Activated CD8-positive, alpha-beta memory T cell treated with anti-CD3 and anti-CD28 coated beads, Interleukin-2, amount 50 U/mL, for 4 hours (primary cell): ENCODE data around the gene PTPRD.

ENCODE experiments used
- DNase-seq: peaks from one replicate; pipeline ENCODE4 v3.0.0-alpha.2; 2020

Gene PTPRD

DNA sequence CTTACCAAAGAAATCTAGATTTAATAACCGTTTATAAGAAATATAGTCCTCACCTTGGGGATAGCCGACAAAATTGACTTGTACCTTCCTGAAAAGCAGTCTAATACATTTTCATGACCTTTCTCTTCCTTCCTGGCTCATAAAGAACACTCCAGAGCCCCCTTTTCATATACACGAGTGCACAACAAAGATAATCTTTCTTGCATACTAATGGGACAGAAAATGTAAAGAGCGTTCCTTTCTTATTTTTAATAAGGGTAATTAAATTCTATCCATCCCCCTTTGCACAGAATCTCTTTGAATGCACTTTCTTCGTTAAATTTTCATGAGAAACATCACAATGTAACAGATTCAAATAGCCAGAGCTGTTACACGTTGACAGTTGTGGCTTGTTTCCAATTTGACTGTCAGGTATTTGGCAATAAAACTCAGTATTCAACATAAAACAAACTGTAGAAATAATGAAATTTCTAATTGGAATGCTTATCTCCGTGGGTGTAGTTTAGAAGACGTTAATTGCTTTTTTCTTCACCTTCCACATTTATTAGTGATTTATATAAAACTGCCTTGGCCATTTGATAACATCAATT, 2080.9 kb downstream of the PTPRD start:
- no peak for DNase-seq

DNA sequence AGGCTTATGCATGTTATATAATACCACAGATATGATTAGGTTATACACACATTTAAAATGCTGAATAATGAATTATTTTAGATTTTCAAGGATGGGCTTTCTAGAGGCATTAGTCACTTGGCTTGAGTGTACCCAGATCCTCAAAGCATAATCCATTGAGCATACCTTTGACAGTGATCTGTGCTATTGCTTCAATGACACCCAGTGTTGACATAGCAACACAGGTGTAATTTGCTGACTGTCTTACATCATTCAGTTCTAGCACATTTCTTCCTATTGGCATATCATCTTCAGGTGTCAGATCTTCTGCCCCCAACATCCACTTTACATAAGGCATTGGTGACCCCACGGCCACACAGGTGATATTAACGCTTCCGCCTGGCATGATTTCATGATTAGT, 2091.7 kb downstream of the PTPRD start:
- no peak for DNase-seq

DNA sequence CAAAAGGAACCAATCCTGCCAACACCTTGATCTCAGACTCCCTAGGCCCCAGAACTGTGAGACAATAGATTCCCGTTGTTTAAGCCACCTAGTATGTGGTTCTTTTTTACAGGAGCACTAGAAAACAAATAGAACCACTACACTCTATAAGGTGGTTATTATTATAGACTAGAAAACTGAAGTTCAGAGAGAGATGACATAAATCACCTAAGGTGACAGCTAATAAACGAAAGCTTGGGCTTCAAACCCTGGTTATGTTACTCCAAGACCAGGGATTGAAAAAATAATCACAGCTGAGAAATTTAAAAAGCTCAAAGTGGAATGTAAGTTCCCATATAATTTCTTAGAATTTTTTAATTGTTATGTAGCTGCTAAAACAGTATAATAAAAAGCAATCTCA, 2097.1 kb downstream of the PTPRD start:
- no peak for DNase-seq

DNA sequence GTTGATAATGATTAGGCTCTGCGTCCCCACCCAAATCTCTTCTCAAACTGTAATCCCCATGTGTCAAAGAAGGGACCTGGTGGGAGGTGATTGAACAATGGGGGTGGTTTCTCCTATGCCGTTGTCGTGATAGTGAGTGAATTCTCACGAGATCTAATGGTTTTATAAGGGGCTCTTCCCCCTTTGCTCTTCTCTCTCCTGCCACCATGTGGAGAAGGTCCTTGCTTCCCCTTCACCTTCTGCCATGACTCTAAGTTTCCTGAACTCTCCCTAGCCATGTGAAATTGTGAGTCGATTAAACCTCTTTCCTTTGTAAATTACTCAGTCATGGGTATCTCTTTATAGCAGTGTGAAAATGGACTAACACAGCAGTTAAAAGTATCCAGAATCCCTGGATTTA, 2098.0 kb downstream of the PTPRD start:
- no peak for DNase-seq

DNA sequence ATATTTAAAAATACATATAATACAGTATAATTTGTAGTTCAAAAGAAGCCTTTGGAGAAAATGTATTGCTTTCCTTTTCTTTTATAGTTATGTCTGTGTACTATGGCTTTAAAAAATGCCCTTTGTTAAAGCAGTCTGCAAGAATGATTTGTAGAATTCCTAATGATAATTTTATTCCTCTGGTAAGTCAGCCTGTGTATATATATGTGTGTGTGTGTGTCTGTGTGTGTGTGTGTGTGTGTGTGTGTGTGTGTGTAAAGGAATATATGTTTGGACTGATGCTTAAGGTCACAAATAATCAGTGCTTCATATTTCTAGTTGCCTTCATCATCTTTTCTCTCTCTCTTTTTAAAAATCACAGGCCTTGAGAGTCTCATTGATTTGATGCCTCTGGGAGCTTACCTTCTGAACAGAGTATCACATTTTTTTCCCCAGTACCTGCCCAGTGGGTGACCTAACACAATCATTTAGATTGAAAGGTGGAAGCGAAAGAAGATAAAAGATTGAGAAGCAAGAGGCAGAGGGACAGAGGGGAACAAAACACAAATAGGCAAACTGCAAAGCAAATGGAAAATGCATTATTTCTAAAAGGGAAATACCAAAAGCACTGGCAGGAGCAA, 2104.0 kb downstream of the PTPRD start:
- DNase-seq = no peak

DNA sequence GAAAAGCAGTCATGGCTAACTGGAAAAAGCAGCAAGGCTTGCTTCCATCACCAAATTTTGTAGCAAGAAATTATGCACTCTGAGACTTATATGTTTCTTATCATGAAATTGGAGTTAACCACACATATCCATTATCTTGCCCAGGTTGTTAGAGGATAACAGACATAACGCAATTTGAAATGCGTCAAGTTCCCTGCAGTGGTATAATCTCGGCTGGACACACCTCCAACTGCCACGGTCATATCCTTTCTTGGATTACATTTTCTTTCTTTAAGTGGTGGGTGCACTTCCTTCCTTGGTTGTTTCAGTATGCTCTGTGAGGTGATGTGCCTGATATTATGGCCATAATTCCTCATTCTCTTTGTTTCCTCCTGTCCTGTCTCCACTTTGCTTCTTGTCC, 2118.2 kb downstream of the PTPRD start:
- DNase-seq = no peak

DNA sequence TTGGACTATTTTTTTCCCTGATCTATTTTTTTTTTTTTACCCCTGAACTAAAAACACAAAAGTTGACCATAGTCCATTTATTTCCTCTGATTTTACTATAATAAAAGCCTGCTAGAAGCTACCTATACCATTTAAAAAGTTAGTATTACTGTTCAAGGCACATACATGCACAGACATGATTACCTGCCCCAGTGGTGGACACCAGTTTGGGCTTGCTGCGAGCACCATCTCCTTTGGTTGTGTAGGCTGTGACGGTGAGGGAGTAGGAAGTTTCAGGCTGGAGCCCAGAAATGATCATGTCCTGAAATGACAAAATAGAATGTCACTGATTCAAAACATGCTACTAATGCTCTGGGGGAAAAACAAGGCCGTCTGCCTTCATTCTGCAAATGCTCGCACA, 2120.1 kb downstream of the PTPRD start:
- no peak for DNase-seq

DNA sequence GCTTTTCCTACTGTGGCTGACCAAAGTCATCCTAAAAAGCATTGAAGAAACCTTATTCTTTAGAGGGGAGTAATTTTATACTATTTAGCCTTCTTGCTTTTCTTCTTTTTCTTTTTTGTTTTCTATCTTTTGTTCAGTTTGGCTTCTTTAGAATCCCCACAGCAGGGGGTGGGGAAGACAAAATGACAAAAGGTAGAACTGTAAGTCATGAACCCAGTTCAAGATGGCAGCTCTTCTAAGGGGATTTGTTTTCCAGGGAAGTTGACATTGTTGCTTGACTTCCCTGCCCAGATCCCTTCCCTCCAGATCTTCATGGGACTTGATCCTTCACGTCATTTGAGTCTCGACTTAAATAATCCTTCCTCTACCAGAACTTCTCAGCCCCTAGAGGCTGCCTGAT, 2120.8 kb downstream of the PTPRD start:
- no peak for DNase-seq

DNA sequence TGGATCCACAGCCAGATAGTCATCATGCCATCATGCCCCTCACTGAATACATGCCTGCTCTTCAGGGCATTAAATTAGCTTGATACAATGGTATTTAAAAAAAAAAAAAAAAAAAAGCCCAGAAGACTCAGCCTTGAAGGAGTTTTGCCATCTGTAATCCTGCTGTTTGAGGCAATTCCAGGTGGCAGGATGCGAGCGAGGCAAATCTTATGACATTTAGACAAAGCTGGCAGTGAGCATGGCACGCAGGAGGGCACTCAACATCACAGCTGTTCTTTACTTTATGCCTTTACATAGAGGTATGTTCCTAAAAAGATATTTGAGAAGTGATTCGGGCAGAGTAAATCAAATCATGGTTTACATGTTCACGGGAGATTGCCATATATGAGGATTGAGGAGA, 2121.2 kb downstream of the PTPRD start:
- DNase-seq = no peak

DNA sequence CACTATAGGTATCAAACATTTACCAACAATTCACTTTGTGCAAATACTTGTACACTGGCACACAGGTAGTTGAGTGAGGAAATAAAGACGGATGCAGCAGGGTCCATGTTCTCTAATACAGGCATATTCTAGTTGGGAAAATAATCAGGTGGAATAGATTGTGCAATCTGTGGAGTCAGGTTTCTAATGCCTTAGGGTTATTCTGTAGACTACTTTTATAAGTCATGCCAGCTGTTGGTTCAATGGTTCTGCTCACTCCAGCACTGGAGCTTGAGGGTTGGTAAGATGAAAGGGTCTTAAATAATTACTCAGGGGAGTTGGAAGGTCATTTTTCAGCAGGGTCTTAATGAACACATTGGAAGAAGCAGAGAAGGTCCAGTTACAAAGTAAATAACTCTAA, 2123.0 kb downstream of the PTPRD start:
- no peak for DNase-seq

DNA sequence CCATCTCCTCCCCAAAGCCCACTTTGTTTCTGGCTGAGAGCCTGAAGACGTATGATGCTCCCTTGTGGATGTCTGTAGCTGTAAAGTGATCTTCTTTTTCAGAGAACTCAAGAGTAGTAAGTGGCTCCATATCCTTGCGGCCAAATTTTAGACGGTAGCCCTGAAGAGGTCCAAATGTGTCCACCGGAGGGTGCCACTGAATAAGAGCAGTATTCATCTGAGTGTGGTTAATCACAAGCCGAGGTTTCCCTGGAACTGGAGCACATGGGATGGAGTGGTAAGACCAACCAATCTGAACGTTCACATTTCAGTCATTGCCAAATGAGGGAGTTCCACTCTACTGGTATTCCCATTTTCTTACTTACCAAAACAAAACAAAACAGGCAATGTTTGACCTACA, 2126.7 kb downstream of the PTPRD start:
- DNase-seq = no peak

DNA sequence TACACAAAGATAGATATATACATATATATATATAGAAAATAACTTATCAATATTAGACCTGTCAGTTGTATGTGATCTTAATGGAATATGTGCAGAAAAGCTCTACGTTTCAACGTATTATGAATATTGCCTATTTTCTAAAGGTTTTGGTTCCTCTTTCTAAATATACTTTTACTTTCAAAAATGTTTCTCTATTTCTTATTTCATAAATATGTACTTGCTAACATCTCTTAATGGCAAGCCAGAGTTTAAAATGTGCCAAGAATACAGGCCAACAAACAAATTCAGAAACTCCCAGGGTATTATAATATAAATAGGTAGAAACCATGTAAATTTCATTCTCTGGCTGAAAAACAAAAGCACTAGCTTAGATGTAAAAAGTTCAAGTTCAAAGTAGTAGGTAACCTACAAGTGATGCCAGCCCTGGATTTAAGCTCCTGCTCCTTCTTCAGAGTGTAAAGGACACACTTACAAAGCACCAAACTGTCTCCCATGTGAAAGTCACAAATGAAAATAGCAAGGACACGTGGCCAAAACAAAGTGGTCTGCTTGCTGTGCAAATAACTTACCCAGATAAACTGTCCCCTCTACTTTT, 2128.1 kb downstream of the PTPRD start:
- no peak for DNase-seq

DNA sequence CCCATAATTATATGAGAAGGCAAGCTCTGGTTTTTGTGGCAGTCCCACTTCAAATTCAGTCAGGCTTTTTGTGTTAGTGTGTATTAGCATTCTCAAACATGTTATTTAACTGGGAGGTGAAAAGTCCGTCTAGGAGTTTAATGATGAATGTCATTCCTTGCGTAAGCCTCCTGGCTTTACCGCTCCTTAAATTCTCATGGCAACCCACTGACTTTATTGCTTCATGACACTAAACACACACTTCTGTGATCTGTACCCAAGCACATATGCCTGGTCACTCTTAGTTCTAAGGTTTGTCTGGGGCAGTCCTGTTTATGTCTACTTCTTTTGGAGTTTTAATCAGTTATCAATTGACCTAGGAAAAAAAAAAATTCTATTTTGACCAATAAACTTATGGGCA, 2135.4 kb downstream of the PTPRD start:
- no peak for DNase-seq

DNA sequence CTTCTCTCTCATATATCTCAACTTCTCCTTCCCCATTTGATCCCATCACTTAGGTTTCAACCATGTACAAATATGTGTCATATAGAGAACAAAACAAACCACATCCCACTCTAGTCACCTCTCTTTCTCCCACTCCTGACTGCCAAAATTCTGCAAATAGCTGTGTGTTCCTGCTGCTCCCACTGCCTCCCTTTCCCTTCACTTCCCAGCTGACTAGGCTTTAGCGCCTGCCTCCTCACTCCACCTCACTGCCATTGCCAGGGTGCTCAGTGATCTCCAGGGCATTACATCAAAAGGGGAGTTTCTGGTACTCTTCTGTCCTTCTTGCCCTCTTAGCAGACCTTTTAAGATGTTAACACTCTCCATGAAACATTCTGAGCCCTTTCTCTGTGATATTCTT, 2137.9 kb downstream of the PTPRD start:
- no peak for DNase-seq

DNA sequence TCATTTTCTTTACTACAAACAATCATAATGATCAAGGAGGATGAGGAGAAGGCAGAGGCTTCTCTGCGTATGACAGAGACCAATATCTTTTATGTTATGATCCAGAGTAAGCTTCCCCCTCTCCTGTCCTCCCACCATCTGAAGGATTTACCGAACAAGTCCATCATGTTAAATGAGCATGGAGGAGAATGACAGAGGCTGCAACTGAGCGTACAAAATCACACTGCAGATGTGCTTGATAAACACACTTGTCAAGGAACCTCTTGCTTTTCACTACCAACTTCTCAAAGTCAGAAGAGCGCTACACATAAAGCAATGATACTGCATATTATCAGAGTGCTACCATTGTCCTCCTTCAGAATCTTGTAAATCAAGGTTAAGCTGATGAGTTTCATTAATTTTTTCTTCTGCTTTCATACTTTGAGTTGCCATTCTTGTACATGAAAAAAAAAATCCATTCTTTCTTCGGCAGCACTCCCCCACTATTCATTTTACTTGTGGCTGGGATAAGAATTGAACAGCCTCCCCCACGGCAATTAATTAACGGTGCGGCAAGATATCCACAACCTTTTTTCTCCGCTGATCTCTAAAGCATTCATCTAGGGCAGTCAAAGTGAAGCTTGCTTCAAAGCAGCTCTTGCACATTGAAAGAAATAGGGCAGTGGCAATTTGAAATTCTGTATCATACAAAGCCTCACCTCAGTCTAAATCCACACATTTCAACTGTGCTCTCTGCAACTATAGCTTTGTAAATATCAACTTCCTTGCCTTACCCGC, 2139.4 kb downstream of the PTPRD start:
- DNase-seq = no peak

DNA sequence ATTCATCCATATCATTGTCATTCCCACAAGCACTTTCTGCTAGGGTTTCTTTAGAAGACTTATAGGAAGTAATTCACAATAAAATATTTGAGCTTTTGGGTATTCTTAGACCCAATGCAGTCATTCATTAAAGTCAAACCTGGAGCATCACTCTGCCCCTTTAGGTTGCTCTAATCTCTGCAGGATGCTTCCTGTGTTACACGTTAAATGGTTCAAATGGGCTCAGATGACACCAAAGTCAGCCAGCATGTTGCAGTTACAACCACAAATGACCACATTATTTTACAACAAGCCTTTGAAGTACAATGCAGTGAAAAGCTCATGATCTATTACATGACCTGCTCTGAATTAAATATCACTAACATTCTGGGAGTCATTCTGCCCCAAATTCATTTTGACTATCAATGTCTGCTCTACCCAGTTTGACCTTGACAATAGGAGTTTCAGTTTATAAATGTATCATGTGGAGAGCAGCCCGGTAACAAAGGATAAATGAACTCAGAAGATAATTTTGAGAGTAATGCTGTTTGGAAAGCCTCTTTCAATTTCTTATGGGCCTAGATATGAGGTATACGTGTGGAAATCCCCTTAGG, 2144.7 kb downstream of the PTPRD start:
- no peak for DNase-seq

DNA sequence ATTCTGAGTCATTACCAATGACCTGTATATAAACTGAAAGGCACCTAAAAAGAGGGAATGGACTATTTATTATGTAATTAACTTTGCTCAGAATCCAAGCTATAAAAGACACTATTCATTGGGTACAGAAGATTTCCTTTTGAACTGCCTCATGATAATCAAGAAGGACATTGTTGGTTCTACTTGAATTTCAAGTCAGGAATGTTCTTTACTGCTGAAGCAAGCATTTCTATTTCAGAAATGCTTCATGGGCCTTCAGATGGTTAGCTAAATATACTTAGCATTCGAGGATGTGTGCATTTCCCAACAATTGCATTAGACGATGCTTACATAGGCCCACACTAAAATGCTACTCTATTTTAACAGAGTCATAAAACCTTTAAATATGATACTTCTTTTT, 2155.0 kb downstream of the PTPRD start:
- no peak for DNase-seq

DNA sequence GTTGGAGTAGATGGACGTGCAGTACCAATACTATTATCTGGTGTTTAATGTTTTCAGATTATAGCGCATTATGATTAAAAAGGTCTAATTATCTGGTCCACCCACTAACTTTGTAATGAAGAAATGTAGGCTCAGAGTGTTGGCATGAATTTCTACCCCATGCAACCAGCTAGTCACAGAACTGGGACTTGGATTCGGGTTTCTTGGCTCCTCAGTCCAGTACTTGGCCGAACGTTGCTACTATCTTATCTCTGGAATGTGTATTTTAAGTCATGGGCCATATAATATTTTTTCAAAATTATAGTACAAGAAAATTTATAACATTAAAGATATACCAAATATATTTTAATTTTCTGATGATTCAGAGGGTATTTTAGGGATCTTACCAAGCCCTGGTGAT, 2155.7 kb downstream of the PTPRD start:
- no peak for DNase-seq

DNA sequence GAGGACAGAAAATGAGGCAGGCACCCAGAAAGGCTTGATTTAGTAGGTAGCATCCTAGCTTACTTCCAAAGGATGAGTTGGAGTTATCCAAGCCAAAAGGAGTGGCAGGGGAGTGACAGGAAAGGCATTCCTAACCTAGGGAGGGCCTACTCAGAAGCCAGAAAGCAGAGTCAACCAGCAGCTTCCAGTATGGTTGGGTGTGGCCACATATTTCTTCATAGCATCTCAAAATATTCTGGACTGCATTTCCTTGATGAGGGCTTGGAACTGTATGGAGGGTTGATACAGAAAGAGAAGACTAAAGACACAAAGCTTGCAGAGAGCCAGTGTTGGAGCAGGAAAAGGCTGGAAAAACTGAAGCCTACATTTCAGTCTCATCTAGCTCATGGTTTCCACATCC, 2156.5 kb downstream of the PTPRD start:
- DNase-seq = no peak

DNA sequence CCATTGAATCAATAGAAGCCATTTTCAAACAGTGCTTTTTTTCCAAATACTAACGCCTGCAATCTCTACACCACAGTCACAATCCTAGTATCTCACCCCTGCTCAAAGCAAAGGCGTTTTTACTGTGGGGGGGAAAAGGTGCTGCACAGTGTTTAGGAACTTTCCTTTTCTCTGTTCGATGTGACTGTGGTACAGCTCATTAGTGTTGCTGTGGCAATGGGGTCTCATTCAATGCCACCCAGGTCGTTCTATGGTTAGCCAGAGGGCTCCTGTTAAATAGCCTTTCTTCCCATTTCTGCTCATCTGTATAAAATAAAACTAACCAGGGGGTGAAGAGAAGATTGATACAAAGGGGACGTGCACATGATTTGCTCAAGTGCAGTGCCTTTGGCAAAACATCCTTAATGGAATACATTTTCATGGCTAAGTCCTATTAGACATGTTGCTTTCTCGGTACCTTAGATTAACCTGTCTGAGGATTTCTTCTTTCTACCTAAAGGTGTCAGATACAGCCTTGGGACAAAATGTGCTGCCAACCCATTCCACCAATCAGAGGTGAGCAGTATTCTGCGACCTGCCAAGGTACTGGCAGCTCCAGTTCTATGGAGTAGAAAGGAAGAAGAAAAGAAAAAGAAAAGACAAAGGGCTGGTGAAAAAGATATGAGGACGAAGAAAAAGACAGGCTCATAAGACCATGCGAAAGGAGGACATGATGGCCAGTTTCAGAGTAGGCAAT, 2161.8 kb downstream of the PTPRD start:
- DNase-seq = no peak

DNA sequence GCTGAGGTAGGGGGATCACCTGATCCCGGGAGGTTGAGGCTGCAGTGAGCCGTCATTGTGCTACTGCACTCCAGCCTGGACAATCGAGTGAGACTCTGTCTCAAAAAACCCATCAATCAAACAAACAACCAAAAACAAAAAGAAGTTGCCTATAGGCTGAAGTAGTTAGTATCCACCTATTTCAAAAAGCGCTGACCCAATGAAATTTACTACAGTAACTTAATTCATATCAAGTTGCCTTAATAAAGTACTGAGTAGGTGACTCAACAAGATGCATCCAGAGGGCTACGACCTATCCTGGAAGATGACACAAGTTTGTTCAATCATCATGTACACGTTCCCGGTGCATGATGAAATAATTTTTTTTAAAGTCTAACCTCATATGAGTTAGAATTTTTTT, 2164.6 kb downstream of the PTPRD start:
- DNase-seq = no peak

DNA sequence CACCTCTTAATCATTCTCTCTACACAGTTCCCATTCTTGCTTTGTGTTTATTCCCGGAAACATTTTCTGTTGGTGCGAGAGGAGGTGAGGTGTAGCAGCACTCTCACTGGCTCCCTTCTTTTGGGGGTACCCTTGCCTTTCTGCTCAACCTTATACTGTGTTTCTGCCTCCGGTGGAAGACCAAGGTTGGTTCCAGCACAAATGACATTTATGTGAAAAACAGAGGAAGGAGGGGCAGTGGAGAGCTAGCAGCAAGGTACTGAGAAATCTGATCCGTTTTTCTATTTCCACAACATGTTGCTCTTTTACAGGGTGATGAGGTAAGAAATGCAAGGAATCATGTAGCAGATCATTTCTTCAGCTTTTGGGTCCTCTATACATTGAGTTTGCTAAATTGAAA, 2165.2 kb downstream of the PTPRD start:
- no peak for DNase-seq

DNA sequence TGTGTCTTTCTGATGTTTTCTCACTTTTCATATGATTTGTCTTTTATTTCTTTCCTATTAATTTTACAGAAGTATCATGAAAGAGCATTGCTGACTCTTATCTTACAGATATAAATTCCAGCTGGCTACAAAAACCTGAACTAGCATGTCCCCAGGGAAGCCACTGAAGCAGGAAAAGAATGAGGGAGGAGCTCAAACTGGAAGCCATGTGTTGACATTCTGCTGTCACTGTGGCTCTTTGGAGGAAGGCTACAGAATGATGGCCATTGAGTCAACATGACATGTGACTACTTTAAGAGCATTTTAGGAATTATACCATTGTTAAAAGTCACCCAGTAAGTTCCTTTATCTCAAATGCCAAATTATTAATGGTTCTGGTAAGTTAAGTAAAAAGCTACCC, 2174.9 kb downstream of the PTPRD start:
- no peak for DNase-seq
